Activated CD4-positive, alpha-beta T cell treated with anti-CD3 and anti-CD28 coated beads, Interleukin-2, amount 50 U/mL, for 16 hours (primary cell): Measurements from ENCODE around the gene NGLY1.

Experiments
- DNase-seq: peaks from one replicate; pipeline ENCODE4 v3.0.0-alpha.2; 2020

The NGLY1 gene

DNA sequence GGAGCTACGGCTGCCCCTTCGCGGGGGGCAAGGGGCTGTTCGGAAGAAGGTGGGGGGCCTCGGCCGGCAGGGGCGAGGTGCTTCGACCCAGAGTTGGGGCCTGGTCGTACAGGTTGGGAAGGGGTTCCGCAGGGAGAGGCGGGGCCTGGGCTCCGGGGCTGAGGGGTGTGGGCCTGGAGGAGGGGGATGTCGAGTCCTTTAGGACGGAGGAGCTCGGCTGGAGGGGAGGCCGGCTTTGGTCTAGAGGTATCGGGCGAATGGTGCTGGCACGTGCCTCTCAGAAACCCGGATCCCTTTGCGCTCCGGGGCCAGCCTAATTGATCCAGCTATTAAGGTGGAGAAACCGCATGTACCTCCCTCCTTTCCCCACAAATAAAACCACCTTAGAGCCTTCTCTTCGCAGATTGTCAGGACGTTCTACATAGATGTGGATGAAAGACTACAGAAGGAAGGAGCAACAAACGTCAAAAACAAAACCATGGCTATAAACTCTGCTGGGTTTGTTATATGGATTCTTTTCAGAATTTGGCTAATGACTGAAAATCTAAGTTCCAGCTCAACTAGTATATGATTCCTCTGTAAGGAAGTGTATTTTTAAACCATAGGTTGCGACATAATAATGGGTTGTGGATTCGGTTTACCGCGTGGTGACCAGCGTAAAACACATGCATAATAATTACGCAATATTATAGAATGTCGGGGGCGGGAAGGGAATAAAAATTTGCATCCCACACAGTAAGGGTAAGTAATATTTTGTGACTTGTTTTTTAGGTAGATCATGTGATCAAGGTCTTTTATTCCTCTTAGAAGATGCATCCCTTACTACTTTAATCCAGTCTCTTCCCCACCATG lies 644 bp upstream of the NGLY1 start:
- peak; percentile 25 for DNase-seq

GRCh38 chr3:25782636-25782937 lies 656 bp downstream of the NGLY1 start:
- no peak for DNase-seq

DNA sequence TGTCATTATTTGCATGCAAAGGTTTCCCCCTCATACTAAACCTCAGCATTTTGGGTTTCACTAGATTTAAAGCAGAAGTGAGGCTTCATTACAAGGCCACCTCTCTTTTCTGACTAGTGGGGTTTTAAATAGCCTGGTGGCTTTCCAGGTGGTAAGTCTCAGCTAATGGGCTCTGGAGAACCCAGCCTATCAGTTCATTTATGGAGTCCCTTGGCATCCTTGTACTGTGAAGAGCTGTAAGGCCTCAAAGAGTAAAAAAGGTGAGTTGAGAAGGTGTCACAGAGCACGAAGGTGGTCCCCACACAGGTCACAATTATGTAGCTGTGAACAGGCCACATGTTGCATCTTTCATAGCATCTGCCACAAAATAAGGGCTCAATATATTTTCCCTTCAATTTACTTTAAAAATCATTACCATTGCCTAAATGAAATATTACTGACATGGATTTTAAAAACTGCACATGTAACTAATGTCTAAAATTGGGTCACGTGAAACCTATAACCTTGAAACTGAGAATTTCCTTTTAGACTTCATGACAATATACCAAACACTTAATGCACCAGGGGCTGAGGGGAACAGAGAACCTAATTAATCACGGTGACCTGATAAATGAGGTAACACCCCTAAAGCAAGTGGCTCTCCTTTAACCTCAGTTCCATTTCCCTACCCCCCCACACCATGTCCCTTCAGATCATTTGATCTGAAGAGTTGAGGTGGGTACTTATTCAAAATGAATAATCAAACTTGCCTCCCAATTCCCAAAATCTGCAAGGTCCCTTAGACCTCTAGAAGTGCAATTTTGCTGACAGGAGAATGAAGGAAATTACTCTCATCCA lies 1.3 kb downstream of the NGLY1 start:
- DNase-seq = no peak

GRCh38 chr3:25781145-25781757 lies 2.0 kb downstream of the NGLY1 start:
- DNase-seq = no peak

GRCh38 chr3:25780618-25781017 lies 2.6 kb downstream of the NGLY1 start:
- DNase-seq = no peak

- DNase-seq = no peak
Observed at GRCh38 chr3:25775936-25776335, 7.3 kb downstream of the NGLY1 start.

GRCh38 chr3:25768851-25769250 lies 14.4 kb downstream of the NGLY1 start:
- no peak for DNase-seq

GRCh38 chr3:25751725-25752124 lies 31.5 kb downstream of the NGLY1 start:
- no peak for DNase-seq

DNA sequence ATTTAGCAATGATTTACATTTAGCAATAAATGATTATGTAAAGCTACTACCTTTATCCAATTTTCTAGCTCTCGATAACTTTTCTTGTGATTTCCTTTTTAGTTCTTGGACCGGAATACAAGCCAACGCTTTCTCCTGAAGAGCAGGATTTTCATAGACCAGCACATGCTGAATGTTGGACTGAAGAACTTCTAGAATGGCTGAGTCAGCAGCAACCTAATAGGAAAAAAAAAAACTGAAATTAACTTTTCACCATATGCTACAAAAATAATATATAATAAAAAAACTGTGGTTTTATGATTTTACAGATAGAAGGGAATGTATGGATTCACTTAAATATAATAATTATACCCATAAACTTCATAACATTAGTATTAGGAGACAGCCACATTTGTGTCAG lies 32.2 kb downstream of the NGLY1 start:
- no peak for DNase-seq

GRCh38 chr3:25749031-25749581 lies 34.1 kb downstream of the NGLY1 start:
- no peak for DNase-seq

GRCh38 chr3:25748189-25748588 lies 35.1 kb downstream of the NGLY1 start:
- no peak for DNase-seq

DNA sequence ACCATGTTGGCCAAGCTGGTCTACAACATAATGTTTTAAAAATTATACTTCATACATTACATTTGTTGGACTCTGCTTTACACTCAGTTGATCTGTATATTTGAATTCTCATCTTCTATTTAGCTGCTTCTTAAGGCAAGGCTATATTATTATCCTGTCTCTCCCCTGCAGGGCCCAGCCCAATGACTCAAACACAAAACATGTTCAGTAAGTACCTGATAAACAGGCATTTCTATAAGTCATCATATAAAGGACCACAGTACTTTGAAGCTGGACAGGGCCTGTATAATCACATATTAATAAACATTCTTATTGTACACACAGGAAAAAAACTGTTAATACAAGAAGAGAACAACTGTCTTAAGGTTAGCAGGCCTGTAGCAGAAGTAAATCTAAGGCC lies 36.2 kb downstream of the NGLY1 start:
- DNase-seq = no peak

DNA sequence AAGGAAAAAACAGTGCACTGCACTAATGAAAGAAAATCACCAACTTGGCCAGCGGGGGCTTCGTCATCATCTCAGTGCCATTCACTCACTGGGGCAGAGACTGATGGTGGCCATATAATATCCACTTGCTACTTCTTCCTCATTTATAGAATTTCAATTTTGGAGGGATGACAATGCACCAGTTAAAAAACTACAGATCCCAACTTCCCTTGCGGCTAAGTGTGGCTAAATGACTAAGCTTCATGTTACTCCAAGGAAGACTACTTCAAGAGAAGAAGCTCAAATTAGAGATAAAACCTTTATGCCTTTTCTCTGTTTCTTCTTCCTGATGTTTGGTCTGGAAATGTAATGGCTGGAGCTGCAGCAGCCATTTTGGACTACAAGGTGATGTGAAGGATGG lies 38.8 kb downstream of the NGLY1 start:
- no peak for DNase-seq

DNA sequence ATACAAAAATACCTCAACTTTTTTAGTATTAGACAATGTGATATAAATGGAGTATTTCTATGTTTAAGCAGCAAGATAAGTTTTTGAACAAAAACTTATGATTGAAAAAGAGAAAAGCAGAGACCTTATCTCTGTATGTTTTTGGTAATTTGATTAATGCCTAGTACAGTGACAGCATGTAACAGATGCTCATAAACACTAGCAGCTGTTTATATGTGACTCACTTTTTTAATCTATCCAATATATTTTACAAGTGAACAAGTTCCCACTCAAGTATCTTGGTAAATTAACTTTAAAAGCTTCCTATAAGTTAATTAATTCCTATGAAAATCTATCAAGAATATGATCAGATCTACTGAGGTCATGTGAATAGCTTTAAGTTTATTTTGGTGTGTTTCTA lies 55.1 kb downstream of the NGLY1 start:
- DNase-seq = no peak

GRCh38 chr3:25727316-25727715 lies 55.9 kb downstream of the NGLY1 start:
- DNase-seq = no peak

GRCh38 chr3:25725810-25726209 lies 57.4 kb downstream of the NGLY1 start:
- no peak for DNase-seq

DNA sequence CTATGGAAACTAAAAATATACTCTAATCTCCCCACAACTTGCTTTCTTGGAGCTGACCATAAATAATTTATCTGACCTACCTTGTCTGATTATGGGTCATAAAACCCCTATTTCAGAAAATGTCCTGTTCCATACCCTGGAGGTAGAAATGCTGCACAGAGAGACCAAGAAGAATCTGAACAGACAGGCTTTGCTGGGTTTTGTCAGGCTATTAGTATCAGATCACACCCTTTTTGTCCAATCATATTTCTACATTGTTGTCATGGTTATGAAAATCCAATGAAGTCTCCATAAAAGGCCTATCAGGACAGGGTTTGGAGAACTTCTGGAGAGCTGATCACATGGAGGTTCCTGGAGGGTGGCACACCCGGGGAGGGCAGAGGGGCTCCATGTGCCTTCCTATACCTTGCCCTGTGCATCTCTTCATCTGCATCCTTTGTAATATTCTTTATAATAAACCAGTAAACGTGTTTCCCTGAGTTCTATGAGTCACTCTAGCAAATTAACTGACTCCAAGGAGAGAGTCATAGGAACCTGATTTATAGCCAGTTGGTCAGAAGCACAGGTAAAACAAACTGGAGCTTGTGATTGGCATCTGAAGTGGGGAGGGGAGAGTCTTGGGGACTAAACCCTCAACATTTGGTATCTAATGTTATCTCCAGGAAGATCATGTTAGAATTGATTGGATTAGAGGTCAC lies 58.1 kb downstream of the NGLY1 start:
- no peak for DNase-seq

DNA sequence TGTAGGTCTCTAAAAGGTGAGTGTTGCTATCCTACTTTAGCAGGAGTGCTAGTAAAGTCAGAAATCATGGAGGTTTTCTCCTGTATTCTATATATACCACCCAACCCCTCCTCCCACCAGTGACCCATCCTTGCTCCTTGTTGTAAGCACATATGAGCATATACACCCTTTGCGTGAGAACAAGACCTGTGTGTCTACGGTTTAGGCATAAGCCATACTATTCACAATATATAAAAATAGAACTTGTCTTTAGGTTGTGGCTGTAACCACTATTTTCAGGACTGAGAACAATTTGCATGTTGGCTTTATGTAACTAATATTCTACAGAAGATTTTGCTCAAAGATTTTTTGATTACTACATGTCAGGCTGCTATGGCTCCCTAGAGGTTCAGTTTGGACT lies 59.4 kb downstream of the NGLY1 start:
- no peak for DNase-seq

GRCh38 chr3:25719321-25719720 lies 63.9 kb downstream of the NGLY1 start:
- no peak for DNase-seq

- no peak for DNase-seq
Observed at GRCh38 chr3:25713341-25713985, 69.8 kb downstream of the NGLY1 start.

DNA sequence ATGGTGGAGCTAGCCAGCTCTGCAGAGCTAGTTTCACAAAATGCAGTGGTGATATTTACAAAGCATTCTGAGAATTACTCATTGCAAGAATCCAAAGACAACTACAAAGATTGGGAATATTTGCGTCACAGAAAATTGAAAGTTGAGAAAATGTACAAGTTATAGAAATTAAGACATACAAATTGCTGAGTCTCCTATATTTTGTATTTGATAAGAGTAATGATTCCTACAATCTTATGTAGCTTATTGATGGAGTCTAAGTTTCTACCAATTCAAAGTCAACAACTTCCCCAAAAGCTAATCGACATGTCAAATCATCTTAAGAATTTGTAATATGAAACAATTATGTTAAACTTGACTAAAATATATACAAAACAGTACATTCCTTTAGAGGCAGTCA lies 72.2 kb downstream of the NGLY1 start:
- no peak for DNase-seq

- DNase-seq = no peak
Observed at GRCh38 chr3:25708036-25708435, 75.2 kb downstream of the NGLY1 start.
